HepG2 (cell line): ENCODE measurements around the gene COQ9. TPM values are rescaled to one million over a fixed set of nuclear protein-coding genes. Genes with fewer than 3 reads are reported as not detected.
A peak's percentile ranks its signal among the peaks of the same experiment; 100 is the strongest.

Experiments
- AKAP8 ChIP-seq: sonication (generic); formaldehyde crosslinking; IDR thresholded peaks from 2 replicates; pipeline ENCODE4 v1.5.1; 2020; ENCODE audit warnings: mild to moderate bottlenecking, missing genetic modification reagents
- ATAD3A ChIP-seq: sonication (generic); formaldehyde crosslinking; IDR thresholded peaks from 2 replicates; pipeline ENCODE4 v1.4.0; 2020; ENCODE audit warnings: missing genetic modification reagents
- EEA1 ChIP-seq: sonication (generic); formaldehyde crosslinking; IDR thresholded peaks from 2 replicates; pipeline ENCODE4 v1.5.1; 2020; ENCODE audit warnings: mild to moderate bottlenecking, missing genetic modification reagents, borderline replicate concordance
- GABPA ChIP-seq, 2 experiments: IDR thresholded peaks; 2 replicates each; pipeline ENCODE4 v1.6.1; 2011 to 2016; ENCODE audit warnings: low read depth in 2 of 2, low read length in 1 of 2, missing biosample characterization in 1 of 2, missing genetic modification characterization in 1 of 2
- HNRNPL ChIP-seq: fragments of 200-400 bp; formaldehyde crosslinking; IDR thresholded peaks from 2 replicates; pipeline ENCODE4 v1.6.1; 2017; ENCODE audit warnings: mild to moderate bottlenecking, low read depth, low read length
- IKZF1 ChIP-seq: fragments of 450-650 bp; IDR thresholded peaks from 2 replicates; pipeline ENCODE4 v1.7.1; 2016
- KLF9 ChIP-seq: IDR thresholded peaks from 2 replicates; pipeline ENCODE4 v1.6.1; 2016; ENCODE audit warnings: low read depth
- MAZ ChIP-seq, 2 experiments: sonication (generic) in 1 of 2; formaldehyde crosslinking in 1 of 2; IDR thresholded peaks; 2 replicates each; pipeline versions ENCODE4 v1.5.0 to v1.6.1; 2012 to 2020; ENCODE audit warnings: low read depth in 2 of 2, mild to moderate bottlenecking in 2 of 2, borderline replicate concordance in 1 of 2, improper control_type of control experiment in 1 of 2, low read length in 1 of 2, missing genetic modification reagents in 1 of 2, moderate library complexity in 1 of 2
- NONO ChIP-seq, 2 experiments: fragments of 450-650 bp in 1 of 2; sonication (generic) in 1 of 2; formaldehyde crosslinking in 1 of 2; IDR thresholded peaks in 1 of 2; conservative IDR thresholded peaks in 1 of 2; 2 replicates each; pipeline versions ENCODE4 v1.6.1 to v1.8.0; 2017 to 2022; ENCODE audit warnings: mild to moderate bottlenecking in 1 of 2, missing genetic modification reagents in 1 of 2, moderate library complexity in 1 of 2
- PCBP1 ChIP-seq: fragments of 200-400 bp; formaldehyde crosslinking; IDR thresholded peaks from 2 replicates; pipeline ENCODE4 v1.6.1; 2017; ENCODE audit warnings: mild to moderate bottlenecking, low read depth, low read length, borderline replicate concordance
- POLR2AphosphoS5 ChIP-seq: IDR thresholded peaks from 2 replicates; pipeline ENCODE4 v1.6.1; 2012; ENCODE audit warnings: low read depth, low read length
- SAP130 ChIP-seq: IDR thresholded peaks from 2 replicates; pipeline ENCODE4 v1.6.1; 2016; ENCODE audit warnings: low read depth
- SOX13 ChIP-seq, 3 experiments: fragments of 450-650 bp in 1 of 3; sonication (generic) in 1 of 3; formaldehyde crosslinking in 1 of 3; IDR thresholded peaks in 2 of 3; conservative IDR thresholded peaks in 1 of 3; 2 replicates each; pipeline versions ENCODE4 v1.5.0 to v1.6.1; 2016 to 2020; ENCODE audit warnings: antibody characterized with exemption in 1 of 3, mild to moderate bottlenecking in 1 of 3, missing compliant biosample characterization in 1 of 3, missing genetic modification reagents in 1 of 3, moderate library complexity in 1 of 3
- STAG1 ChIP-seq: sonication (generic); formaldehyde crosslinking; IDR thresholded peaks from 2 replicates; pipeline ENCODE4 v1.4.0; 2020; ENCODE audit warnings: missing genetic modification reagents
- XRCC5 ChIP-seq: fragments of 200-400 bp; formaldehyde crosslinking; optimal IDR thresholded peaks from 2 replicates; pipeline ENCODE3; 2017; ENCODE audit warnings: mild to moderate bottlenecking, low read length
- ZNF317 ChIP-seq: sonication (generic); formaldehyde crosslinking; IDR thresholded peaks from 2 replicates; pipeline ENCODE4 v1.5.0; 2020; ENCODE audit warnings: mild to moderate bottlenecking, missing genetic modification reagents
- ZNF326 ChIP-seq: sonication (generic); formaldehyde crosslinking; IDR thresholded peaks from 2 replicates; pipeline ENCODE4 v1.4.0; 2020; ENCODE audit warnings: missing genetic modification reagents, borderline replicate concordance
- ZNF781 ChIP-seq: sonication (generic); formaldehyde crosslinking; IDR thresholded peaks from 2 replicates; pipeline ENCODE4 v1.5.1; 2020; ENCODE audit warnings: borderline replicate concordance, mild to moderate bottlenecking, missing genetic modification reagents; ENCODE audit errors: not compliant biosample characterization
- ZNF788 ChIP-seq: sonication (generic); formaldehyde crosslinking; IDR thresholded peaks from 2 replicates; pipeline ENCODE4 v1.5.0; 2020; ENCODE audit warnings: mild to moderate bottlenecking, missing genetic modification reagents, borderline replicate concordance
- polyA plus RNA-seq, 8 experiments: library from polyadenylated mRNA; depleted of rRNA in 3 of 8; stranded (reverse) in 7 of 8; unstranded in 1 of 8; fragments of >200 nt; fragmentation: Illumina TruSeq in 4 of 8; extraction: Trizol in 4 of 8; gene quantifications; 2 replicates each; pipeline versions ENCODE4 v1.2.1 to v1.2.3, GENCODE V29; 2011 to 2016; ENCODE audit warnings: low read depth in 4 of 8, missing spikeins in 1 of 8, mixed read lengths in 1 of 8; ENCODE audit not compliant: insufficient read depth in 1 of 8
- total RNA-seq, 5 experiments: library from RNA; depleted of rRNA; stranded (reverse); fragments of >200 nt; fragmentation: Illumina TruSeq; extraction: Trizol; gene quantifications; 2 replicates each; pipeline ENCODE4 v1.2.3, GENCODE V29; 2016; ENCODE audit warnings: low read depth in 1 of 5
- TF ChIP-seq, protein P1 (sequence below): sonication (generic); formaldehyde crosslinking; IDR thresholded peaks from 2 replicates; pipeline ENCODE4 v1.4.0; 2020; ENCODE audit warnings: missing genetic modification reagents
- TF ChIP-seq, protein P2 (sequence below), 2 experiments: sonication (generic) in 1 of 2; formaldehyde crosslinking in 1 of 2; IDR thresholded peaks; 2 replicates each; pipeline versions ENCODE4 v1.5.1 to v1.6.1; 2011 to 2020; ENCODE audit warnings: borderline replicate concordance in 1 of 2, low read depth in 1 of 2, low read length in 1 of 2, mild to moderate bottlenecking in 1 of 2, missing genetic modification reagents in 1 of 2, moderate library complexity in 1 of 2
- TF ChIP-seq, protein P3 (sequence below): sonication (generic); formaldehyde crosslinking; IDR thresholded peaks from 2 replicates; pipeline ENCODE4 v1.5.1; 2020; ENCODE audit warnings: missing genetic modification reagents, mild to moderate bottlenecking, borderline replicate concordance

COQ9 gene
- total and polyA plus RNA-seq, 2 of the 13 experiments (the other 11 are each of a cell fraction or from before 2014, with no cell fraction given): 57.5 to 108 TPM

DNA sequence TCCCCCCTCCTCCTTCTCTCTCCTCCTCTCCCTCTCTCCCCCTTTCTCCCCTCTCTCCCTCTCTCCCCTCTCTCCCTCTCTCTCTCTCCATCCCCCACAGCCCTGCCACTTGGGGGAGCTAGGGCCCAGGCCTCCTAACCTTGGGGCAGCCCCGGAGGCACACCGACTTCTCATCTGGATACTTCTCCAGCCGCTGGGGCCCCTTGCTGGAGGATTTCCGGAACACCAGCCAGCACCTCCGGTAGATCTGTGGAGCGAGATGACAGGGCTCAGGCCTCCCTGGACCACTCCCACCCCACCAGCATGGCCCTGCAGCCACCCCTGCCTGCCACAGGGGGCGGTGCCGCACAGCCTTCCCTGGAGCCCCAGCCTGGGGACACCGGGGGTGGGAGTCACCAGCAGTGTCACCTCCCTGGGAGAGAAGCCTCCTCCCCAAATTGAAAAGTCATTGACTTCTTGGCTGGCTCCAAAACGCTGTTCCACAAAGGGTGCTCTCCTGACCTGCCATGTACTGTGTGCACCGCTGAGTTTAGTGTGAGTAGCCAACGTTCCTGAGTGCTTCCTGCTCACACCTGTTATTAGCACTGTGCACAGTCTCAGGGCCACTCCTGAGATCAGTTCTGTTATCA lies 28.5 kb downstream of the COQ9 start (continued):
- TF ChIP-seq, protein P1, sequence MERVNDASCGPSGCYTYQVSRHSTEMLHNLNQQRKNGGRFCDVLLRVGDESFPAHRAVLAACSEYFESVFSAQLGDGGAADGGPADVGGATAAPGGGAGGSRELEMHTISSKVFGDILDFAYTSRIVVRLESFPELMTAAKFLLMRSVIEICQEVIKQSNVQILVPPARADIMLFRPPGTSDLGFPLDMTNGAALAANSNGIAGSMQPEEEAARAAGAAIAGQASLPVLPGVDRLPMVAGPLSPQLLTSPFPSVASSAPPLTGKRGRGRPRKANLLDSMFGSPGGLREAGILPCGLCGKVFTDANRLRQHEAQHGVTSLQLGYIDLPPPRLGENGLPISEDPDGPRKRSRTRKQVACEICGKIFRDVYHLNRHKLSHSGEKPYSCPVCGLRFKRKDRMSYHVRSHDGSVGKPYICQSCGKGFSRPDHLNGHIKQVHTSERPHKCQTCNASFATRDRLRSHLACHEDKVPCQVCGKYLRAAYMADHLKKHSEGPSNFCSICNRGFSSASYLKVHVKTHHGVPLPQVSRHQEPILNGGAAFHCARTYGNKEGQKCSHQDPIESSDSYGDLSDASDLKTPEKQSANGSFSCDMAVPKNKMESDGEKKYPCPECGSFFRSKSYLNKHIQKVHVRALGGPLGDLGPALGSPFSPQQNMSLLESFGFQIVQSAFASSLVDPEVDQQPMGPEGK (CRISPR knock-in tag): peak; percentile 90
- peak; percentile 33; the same call in 1 of the 2 replicates for TF ChIP-seq ZNF788 (CRISPR knock-in tag)
- no peak for TF ChIP-seq EEA1
- TF ChIP-seq KLF9 (CRISPR knock-in tag): no peak
- no peak for TF ChIP-seq SOX13 (IDR thresholded peaks at IDR 0.05)
- TF ChIP-seq SOX13 (CRISPR knock-in tag; conservative IDR thresholded peaks at IDR 0.05 in 1 of 2, IDR thresholded peaks at IDR 0.05 in 1 of 2): 0 out of 4 replicates have a peak, but pooled peaks of 1 of the 2 experiments have one; percentile 11
- TF ChIP-seq STAG1 (CRISPR knock-in tag): peak; percentile 76
- TF ChIP-seq PCBP1: 0 out of 2 replicates have a peak, but pooled peaks have one; percentile 85
- TF ChIP-seq SAP130 (CRISPR knock-in tag): peak; percentile 43; the same call in 1 of the 2 replicates
- TF ChIP-seq ZNF326 (CRISPR knock-in tag): no peak
- TF ChIP-seq ZNF781 (CRISPR knock-in tag): peak; percentile 19
- no peak for TF ChIP-seq NONO (IDR thresholded peaks at IDR 0.05)
- TF ChIP-seq NONO (CRISPR knock-in tag; conservative IDR thresholded peaks at IDR 0.05): peak; percentile 61; the same call in 1 of the 2 replicates
- TF ChIP-seq, protein P2, sequence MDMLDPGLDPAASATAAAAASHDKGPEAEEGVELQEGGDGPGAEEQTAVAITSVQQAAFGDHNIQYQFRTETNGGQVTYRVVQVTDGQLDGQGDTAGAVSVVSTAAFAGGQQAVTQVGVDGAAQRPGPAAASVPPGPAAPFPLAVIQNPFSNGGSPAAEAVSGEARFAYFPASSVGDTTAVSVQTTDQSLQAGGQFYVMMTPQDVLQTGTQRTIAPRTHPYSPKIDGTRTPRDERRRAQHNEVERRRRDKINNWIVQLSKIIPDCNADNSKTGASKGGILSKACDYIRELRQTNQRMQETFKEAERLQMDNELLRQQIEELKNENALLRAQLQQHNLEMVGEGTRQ (IDR thresholded peaks at IDR 0.05; ENCODE audit: low read depth, low read length): no peak
- TF ChIP-seq, protein P2 (CRISPR knock-in tag; IDR thresholded peaks at IDR 0.05; ENCODE audit: borderline replicate concordance): no peak
- no peak for TF ChIP-seq ATAD3A (CRISPR knock-in tag)
- TF ChIP-seq XRCC5: peak; percentile 96
- TF ChIP-seq AKAP8 (CRISPR knock-in tag): peak; percentile 79
- TF ChIP-seq, protein P3, sequence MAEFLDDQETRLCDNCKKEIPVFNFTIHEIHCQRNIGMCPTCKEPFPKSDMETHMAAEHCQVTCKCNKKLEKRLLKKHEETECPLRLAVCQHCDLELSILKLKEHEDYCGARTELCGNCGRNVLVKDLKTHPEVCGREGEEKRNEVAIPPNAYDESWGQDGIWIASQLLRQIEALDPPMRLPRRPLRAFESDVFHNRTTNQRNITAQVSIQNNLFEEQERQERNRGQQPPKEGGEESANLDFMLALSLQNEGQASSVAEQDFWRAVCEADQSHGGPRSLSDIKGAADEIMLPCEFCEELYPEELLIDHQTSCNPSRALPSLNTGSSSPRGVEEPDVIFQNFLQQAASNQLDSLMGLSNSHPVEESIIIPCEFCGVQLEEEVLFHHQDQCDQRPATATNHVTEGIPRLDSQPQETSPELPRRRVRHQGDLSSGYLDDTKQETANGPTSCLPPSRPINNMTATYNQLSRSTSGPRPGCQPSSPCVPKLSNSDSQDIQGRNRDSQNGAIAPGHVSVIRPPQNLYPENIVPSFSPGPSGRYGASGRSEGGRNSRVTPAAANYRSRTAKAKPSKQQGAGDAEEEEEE (CRISPR knock-in tag): no peak
- no peak for TF ChIP-seq IKZF1
- no peak for TF ChIP-seq HNRNPL
- TF ChIP-seq ZNF317 (CRISPR knock-in tag): no peak
- no peak for TF ChIP-seq GABPA (IDR thresholded peaks at IDR 0.05; ENCODE audit: low read depth, low read length)
- TF ChIP-seq GABPA (CRISPR knock-in tag; IDR thresholded peaks at IDR 0.05; ENCODE audit: low read depth): peak; percentile 77
- TF ChIP-seq MAZ (IDR thresholded peaks at IDR 0.05; ENCODE audit: borderline replicate concordance, low read depth, low read length): peak; percentile 38; the same call in 1 of the 2 replicates
- TF ChIP-seq MAZ (CRISPR knock-in tag; IDR thresholded peaks at IDR 0.05; ENCODE audit: low read depth): no peak
- no peak for TF ChIP-seq POLR2AphosphoS5
